GM18909 (cell line): ENCODE results near the gene GNAQ.

Source experiments
- ATAC-seq: cut with Tn5 transposase; IDR thresholded peaks from one replicate; pipeline ENCODE4 v1.9.1; 2021; ENCODE audit warnings: mild to moderate bottlenecking; ENCODE audit not compliant: unreplicated experiment, poor library complexity

The GNAQ gene

DNA sequence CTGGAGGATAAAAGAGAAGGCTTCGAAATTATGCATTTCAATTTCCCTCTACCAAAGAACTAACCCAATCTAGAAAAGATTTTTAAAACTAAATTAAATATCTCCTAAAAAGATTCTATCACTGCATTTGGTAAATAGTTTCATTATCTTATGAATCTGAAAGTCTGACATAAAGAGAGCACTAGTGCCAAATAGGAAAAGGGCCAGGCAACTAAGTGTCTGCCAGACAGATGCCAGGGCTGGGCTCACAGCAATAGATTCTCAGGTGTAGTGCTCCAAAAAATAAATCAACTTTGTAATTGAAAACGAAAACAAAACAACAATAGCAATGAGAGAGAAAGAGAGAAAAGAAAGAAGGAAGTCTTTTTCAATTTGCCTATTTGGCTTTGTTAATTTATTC, 225.8 kb downstream of the GNAQ start:
- ATAC-seq = no peak

DNA sequence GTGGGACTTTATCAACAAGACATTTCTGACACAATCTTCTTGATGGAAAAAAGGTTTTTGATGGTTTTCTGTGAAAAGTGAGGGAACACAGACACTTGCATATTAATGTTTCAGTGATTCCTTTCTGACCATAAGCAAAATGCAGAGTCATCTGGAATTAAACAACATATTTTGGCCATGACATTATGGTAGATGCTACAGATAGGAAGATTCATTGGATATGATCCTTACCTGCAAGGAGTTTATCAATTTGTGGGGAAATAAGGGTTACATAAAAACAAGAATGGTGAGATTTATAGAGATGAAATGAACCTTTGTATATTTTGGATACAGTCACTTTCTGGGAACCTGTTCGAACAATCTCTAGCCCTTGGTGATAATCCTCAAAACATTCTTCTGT, 228.2 kb downstream of the GNAQ start:
- no peak for ATAC-seq

DNA sequence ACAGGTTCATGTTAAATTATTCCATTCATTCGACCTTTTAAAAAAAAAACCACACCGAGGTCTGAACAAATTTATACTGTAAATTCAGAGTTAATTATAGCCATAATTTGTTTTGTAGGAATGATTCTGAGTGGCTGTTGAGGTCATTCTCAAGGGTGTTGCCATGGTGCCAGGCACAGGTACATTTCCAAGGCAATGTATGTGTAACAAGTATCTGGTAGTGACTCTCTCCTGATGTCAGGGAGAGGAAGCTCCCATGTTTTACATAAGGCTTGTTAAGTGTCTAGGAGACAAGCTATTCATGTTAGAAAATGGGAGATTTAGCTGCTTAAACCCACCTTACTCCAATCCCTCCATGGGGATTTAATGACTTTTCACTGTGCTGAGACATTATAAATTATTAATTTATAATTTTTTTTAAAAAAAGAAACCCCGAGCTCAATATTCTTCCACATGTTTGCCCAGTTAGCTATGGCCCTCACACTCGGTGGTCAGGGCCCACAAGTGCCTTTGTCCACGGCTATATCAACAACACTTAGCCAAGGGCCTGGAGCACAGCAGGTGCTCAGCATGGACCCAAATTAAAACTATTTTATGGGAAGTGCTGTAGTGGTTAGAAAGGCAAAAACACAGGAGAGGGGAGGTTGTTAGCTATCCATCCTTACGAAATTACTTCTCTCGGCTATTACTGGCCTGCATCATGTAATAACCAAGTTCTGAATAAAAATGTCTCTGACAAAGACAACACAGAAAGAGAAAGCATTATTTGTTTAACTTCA, 228.9 kb downstream of the GNAQ start:
- ATAC-seq = no peak

DNA sequence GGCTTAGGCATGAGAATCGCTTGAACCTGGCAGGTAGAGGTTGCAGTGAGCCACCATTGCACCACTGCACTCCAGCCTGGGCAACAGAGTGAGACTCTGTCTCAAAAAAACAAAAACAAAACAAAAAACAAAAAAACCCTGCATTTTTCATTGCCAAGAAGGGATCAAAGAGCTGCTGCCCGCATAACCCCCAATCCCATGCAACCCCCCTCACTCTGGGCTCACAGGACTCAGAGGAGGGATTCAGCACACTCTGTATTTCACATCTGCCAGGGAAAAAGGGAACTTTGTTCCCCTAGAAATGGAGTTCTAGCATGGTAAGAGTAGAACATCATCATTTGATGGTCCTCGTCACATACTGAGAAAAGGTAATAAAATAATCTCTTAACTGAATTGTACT, 229.5 kb downstream of the GNAQ start:
- no peak for ATAC-seq

DNA sequence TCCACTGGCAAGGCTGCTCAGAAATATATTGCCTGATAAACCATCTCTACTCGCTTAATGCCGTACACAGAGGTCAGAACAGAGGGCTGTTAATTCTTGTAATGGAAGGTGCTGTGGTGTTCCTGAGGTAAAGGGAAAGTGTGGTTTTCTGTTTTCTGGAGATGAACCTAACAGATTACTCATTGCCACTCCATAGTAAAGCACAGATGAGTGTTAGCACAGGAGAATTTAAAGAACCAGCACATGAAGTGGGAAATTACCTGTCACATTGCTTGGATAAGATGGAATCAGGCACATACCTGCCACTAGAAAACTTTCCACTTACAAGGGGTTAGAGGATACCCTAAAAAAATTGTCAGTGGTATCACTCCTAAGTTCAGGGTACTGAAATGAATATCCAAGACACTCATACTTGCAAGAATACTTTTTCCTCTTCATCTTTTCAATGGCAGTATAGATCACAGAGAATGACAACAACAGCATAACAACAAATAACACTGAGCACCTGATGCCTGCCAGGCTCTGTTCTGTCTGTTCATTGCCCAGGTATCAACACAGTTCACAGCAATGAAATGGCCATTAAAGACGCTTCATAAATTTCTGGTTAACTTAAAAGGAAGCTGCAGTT, 230.6 kb downstream of the GNAQ start:
- ATAC-seq = no peak

DNA sequence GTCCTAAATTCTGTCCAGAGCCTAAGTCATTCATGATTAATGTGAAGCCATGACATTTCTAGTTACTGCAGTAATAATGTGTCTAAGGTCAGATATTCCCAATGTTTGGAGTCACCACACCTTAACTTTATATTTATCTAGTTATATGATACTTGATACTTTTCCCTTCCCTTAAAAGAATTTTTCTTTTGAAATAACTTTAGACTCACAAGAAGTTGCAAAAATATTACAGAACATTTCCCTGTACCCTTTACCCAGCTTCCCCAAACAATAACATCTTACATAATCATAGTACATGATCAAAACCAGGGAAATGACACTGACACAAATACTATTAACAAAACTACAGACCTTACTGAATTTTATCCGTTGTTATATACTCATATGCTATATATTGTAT, 233.5 kb downstream of the GNAQ start:
- ATAC-seq = no peak

DNA sequence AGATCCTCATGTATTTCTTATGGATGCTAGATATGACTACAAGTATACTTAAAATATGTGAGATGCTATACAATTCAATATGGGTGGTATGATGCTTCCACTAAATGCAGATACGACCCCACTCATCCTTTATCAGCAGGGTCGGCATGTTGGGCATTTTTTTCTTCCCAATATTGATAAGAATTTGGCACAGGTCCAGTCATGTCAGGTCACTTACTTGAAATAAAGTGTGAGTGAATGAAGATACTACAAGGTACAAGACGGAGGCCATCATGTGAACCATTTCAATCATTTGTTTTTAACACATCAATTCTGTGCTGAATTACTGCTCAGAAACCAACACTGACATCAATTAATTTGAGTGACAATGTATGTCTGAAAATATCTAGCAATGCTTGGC, 236.6 kb downstream of the GNAQ start:
- ATAC-seq = no peak

DNA sequence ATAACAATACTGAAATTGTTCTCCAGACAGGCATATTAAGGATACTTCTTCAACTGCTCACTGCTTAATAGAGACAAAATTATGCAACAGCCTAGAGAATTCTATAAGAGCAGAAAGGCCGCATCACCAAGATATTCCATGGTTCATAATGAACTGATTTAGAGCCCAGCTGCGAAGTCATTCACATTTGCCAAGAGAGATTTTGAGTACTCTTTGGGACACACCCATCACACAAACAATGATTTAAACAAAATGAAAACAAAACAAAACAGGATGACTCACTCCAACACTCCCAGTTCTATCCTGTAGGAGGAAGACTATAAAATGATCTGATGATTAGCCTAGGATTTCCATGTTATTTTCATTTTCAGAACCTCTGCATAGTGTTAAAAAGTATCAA, 237.8 kb downstream of the GNAQ start:
- no peak for ATAC-seq

DNA sequence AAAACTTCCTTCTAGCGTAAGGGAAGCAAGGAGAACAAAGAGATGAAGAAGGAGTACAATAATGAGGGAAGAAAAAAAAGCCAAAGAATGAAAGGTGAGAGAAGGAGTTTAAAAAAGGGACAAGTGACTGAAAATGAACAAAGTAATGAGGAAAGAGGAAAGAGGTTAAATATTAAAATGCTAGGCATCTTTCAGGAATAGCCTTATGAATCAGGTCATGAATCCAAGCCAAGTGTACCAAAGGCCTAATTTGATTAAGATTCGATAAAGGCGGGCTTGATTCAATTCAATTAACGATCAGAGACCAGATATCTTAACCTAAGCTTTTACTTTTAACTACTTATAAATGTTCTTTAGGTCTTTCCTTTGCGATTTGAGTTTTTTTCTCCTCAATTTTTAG, 241.7 kb downstream of the GNAQ start:
- no peak for ATAC-seq

DNA sequence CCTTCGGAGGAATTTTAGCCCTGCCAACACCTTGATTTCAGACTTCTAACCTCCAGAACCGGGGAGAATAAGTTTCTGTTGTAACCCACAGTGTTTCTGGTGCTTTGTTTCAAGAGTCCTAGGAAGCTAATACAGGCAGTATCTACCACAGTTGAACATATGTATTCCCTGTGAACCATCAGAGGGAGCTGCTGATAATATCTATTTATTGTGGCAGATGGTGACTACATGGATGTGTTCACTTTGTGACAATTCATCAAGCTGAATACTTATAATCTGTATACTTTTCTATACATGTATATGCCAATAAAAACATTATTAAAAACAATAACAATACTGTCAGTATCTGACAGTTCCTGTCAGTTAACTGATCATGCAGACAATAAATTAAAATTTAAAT, 246.3 kb downstream of the GNAQ start:
- no peak for ATAC-seq

DNA sequence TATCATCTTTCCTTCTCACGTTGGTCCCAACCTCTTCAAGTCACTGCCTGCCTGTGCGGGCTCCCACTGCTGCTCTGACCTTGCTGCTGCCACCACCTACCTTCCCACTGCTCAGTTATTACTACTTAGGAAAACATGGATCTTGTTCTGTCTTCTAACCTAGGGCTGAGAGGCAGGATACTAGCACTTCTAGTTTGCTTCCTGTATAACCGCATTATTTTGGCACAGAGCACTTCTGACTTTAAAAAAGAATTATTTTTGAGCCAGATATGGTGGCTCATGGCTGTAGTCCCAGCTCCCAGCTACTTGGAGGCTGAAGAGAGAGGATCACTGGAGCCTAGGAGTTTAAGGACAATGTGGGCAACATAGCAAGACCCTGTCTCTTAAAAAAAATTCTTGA, 248.1 kb downstream of the GNAQ start:
- no peak for ATAC-seq

DNA sequence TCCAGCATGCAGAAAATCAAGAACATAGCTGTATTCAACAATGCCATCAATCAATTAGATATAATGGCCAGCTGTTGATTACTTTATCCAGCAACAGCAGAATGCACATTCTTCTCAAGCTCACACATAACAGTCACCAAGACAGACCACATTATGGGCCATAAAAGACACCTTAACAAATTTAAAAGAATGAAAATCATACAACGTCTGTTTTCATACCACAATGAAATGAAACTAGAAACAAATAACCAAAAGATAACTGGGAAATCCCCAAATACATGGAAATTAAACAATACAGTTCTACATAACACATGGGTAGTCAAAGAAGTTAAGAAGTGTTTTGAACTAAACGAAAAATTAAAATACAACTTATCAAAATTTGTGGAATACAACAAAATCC, 252.6 kb downstream of the GNAQ start:
- ATAC-seq = no peak

DNA sequence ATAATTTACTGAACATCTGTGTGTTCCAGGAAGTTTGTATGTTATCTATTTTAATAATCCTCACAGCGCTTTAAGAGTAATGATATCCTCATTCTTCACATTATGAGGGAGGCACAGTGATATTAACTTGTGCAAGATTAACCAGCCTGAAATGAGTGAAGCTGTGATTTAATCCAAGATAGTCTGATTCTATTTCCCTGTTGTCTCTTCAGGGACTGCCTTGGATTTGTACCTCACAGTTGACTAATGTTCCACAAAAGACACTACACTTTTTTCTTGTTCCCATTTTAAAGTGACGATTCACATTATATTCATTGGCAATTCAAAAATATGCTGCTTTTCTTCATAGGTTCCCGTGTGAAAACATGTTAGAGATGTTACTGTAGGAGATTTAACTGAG, 258.2 kb downstream of the GNAQ start:
- no peak for ATAC-seq

DNA sequence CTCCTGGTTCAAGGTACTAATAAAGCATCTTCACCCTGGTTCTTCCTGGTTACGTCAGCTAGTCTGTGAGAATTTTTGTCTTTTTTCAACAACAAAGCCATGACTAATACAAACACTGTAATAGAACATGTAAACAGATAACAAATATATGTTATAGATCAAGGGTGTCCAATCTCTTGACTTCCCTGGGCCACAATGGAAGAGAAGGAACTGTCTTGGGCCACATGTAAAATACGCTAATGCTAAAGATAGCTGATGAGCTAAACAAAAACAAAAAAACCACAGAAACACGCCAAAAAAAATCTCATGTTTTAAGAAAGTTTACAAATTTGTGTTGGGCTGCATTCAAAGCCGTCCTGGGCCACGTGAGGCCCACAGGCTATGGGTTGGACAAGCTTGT, 259.0 kb downstream of the GNAQ start:
- no peak for ATAC-seq

DNA sequence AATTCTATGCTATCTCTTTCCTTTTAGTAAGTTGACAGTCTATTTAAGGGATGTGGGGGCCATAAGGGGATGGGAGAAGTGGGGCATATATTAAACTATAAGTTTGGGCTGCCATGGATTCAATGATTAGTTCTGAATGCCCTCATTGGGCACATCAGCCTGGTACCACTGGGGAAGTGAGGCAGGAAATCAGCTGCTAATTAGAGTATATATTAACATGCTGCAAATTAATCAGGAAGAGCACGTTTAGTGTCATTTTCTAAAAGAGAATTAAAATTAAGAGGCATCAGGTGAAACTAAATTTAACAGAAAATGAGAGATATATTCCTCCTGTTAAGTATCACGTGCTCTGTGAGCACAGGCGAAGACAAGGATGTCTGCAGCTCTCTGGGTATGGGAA, 260.4 kb downstream of the GNAQ start:
- ATAC-seq = no peak

DNA sequence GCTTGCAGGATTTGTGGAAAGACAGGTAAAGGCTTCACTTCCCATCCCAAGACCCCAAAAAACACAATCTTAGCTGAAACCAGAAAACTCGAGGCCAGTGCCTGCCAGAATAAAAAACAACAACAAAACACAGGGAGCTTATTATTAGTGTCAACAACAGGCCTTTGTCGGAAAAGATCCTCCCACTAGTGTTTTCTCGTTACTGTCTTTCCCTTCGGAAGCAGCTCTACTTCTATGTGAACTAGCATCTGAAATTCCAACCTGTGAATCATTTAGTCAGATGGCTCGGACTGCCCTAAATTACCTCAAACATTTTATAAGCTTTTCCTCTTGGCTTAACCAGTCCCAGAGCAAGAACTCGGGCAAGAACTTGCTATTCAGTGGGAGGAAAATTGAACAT, 261.3 kb downstream of the GNAQ start:
- no peak for ATAC-seq

DNA sequence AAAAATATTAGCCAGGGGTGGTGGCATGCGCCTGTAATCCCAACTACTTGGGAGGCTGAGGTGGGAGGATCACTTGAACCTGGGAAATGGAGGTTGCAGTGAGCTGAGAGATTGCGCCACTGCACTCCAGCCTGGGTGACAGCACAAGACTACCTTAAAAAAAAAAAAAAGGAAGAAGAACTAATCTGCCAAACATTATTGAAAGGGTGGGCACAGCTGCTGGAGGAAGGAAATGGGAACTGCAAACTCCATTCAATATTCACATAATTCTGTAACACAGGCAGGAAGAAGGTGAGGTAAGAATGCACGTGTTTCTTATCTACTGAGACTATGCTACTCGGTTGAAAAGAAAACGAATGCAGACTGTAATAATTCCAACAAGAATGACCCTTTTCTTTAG, 262.4 kb downstream of the GNAQ start:
- no peak for ATAC-seq

DNA sequence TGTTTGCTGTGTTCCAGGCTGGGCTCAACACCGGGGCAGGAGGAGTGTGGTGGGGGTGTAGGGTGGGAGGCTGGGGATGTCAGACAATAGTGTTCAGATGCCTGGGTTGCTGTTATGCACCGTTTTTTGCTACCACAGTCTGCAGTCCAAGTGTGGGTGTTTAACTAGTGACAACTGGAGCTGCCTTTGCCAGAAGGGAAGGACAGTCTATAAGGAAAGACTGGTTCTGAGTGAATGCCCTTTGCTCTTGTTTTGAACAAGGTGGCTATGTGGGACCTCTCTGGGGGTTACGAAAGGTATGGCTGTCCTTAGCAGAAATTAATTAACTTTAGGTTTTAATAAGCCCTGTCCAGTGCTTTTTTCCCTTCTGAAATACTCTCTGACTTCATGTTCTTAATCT, 265.0 kb downstream of the GNAQ start:
- ATAC-seq = no peak

DNA sequence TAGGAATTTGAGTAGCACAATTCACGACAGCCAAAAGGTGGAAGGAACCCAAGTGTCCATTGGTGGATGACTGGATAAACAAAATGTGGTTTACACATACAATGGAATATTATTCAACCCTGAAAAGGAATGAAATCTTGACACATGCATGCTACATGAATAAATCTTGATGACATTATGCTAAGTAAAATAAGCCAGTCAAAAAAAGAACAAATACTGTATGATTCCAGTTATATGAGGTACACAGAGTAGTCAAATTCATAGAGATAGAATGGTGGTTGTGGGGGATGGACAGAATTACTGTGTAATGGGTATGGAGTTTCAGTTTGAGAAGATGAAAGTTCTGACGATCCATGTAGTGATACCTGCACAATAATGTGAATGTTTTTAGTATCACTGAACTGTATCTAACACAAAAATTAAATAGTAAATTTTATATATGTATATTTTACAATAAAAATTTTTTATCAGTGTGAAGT, 265.8 kb downstream of the GNAQ start:
- no peak for ATAC-seq

DNA sequence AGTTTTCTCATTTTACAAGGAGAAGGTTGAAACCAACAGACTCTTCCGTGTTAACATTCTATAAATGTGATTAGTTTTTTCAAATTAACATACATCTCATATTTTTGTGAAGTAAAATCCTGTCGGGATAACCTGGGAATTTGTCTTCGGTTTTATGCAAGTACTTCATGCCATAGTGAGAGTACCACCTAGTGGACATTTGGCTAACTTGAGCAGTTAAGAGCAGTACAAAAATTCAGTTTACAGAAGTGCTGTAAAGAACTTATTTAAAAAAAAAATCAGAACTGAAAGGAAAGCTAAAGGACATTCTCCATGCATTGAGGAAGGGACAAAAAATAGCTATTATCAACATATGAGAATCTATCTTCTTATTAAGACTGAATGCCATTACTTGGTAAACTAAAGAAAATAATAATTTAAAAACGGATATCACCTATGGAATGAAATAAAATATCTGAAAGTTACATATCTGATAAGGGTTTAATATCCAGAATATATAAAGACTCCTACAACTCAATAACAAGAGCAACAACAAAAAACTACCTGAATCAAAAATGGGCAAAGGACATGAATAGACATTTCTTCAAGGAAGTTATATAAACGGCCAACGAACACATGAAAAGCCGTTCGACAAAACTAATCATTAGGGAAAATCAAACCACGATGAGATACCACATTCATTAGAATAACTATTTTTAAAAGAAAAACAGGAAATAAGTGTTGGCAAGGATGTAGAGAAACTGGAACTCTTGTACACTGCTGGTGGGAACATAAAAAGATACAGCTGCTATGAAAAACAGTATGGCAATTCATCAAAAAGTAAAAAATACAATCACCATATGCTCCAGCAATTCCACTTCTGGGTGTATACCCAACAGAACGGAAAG, 266.5 kb downstream of the GNAQ start:
- no peak for ATAC-seq

DNA sequence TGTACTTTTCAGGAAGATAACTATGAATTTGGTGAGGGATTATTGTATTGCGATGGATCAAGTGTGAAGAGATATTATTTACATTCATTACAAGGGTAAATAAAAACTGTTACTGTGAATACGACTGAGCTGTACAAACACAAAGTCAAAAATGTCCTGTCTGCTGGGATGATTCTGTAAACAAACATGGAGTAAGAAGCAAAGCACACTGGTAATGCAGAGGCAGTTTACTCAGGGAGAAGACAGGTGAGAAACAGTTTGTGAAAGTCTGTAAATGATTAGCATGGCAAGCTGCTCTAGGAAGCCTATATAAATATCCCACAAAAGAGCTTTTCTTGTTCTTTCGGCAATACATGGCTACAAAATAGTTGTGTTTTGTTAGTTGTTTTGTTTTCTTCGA, 268.0 kb downstream of the GNAQ start:
- ATAC-seq = no peak
